SK-N-SH (cell line): ENCODE data around the gene MED12. TPM values are rescaled to one million over a fixed set of nuclear protein-coding genes. Genes with fewer than 3 reads are reported as not detected.

Experiments used
- CTCF ChIA-PET: fragments of 300-600, 350-600 bp; formaldehyde crosslinking; extraction: SDS; loops from one replicate; lab custom pipeline; 2021; lab: Yijun Ruan, JAX
- POLR2A ChIA-PET: fragments of 350-600 bp; sonication (Branson Sonifier 250); formaldehyde crosslinking; extraction: SDS; loops from one replicate; lab custom pipeline; 2020; ENCODE audit warnings: antibody characterized with exemption, inconsistent platforms; lab: Yijun Ruan, JAX
- DNase-seq: peaks from one replicate; pipeline ENCODE4 v3.0.0; 2012
- H2AFZ ChIP-seq: fragments of 200-600 bp; sonication (generic); 2 replicates; pipeline ENCODE4 v1.8.1; 2016; ENCODE audit warnings: antibody characterized with exemption, mild to moderate bottlenecking, low read depth
- H3F3A ChIP-seq: fragments of 200-600 bp; sonication (generic); replicated peaks from 2 replicates; pipeline ENCODE3; 2016; ENCODE audit warnings: antibody characterized with exemption, mild to moderate bottlenecking; ENCODE audit not compliant: insufficient read depth
- H3K27ac ChIP-seq, 2 experiments: fragments of 200-500 bp in 1 of 2; fragments of 200-600 bp in 1 of 2; sonication (Bioruptor generic) in 1 of 2; sonication (generic), shearing (Covaris generic) in 1 of 2; 2 replicates each; pipeline versions ENCODE4 v1.5.1 to v1.6.1; 2014 to 2016; ENCODE audit warnings: low read depth in 2 of 2, inconsistent platforms in 1 of 2, low read length in 1 of 2, mild to moderate bottlenecking in 1 of 2, mixed read lengths in 1 of 2
- H3K27me3 ChIP-seq: fragments of 200-600 bp; sonication (generic), shearing (Covaris generic); 2 replicates; pipeline ENCODE4 v1.6.1; 2016; ENCODE audit warnings: mixed run types; ENCODE audit not compliant: insufficient read depth
- H3K36me3 ChIP-seq, 2 experiments: fragments of 200-500 bp in 1 of 2; fragments of 200-600 bp in 1 of 2; sonication (Bioruptor generic) in 1 of 2; sonication (generic) in 1 of 2; replicated peaks in 1 of 2; 2 replicates each; pipeline versions ENCODE3 to v1.5.1; 2014 to 2016; ENCODE audit warnings: low read length in 1 of 2, mild to moderate bottlenecking in 1 of 2; ENCODE audit not compliant: insufficient read depth in 2 of 2, control insufficient read depth in 1 of 2
- H3K4me1 ChIP-seq, 2 experiments: fragments of 200-500 bp in 1 of 2; fragments of 200-600 bp in 1 of 2; sonication (Bioruptor generic) in 1 of 2; sonication (generic), shearing (Covaris generic) in 1 of 2; 2 replicates each; pipeline versions ENCODE4 v1.5.1 to v1.6.1; 2014 to 2016; ENCODE audit warnings: low read depth in 1 of 2, low read length in 1 of 2, mixed run types in 1 of 2; ENCODE audit not compliant: insufficient read depth in 2 of 2, control insufficient read depth in 1 of 2
- H3K4me2 ChIP-seq: fragments of 200-600 bp; sonication (generic), shearing (Covaris generic); 2 replicates; pipeline ENCODE4 v1.6.1; 2017; ENCODE audit warnings: mixed run types
- H3K4me3 ChIP-seq, 2 experiments: fragments of 200-500 bp in 1 of 2; fragments of 200-600 bp in 1 of 2; sonication (Bioruptor generic) in 1 of 2; sonication (generic), shearing (Covaris generic) in 1 of 2; 2 replicates each; pipeline versions ENCODE4 v1.5.1 to v1.8.1; 2014 to 2016; ENCODE audit warnings: low read depth in 2 of 2, inconsistent platforms in 1 of 2, low read length in 1 of 2, mild to moderate bottlenecking in 1 of 2, mixed read lengths in 1 of 2, moderate library complexity in 1 of 2
- H3K79me2 ChIP-seq: fragments of 200-600 bp; sonication (generic); 2 replicates; pipeline ENCODE4 v1.8.1; 2017; ENCODE audit warnings: mild to moderate bottlenecking; ENCODE audit not compliant: insufficient read depth
- H3K9ac ChIP-seq: fragments of 200-600 bp; sonication (generic); 2 replicates; pipeline ENCODE4 v1.6.1; 2017; ENCODE audit warnings: mixed run types
- H3K9me2 ChIP-seq: fragments of 200-600 bp; sonication (generic); 2 replicates; pipeline ENCODE4 v1.6.1; 2017; ENCODE audit warnings: mixed run types
- H3K9me3 ChIP-seq: fragments of 200-600 bp; sonication (generic); 2 replicates; pipeline ENCODE4 v1.6.1; 2017; ENCODE audit warnings: mixed run types, mild to moderate bottlenecking, moderate library complexity
- H4K20me1 ChIP-seq: fragments of 200-600 bp; sonication (generic); 2 replicates; pipeline ENCODE4 v1.6.1; 2017; ENCODE audit warnings: mild to moderate bottlenecking, mixed run types; ENCODE audit not compliant: insufficient read depth
- EZH2phosphoT487 ChIP-seq: fragments of 200-600 bp; sonication (generic); IDR thresholded peaks from 2 replicates; pipeline ENCODE4 v1.6.1; 2017; ENCODE audit warnings: low read depth, mixed run types, mild to moderate bottlenecking, antibody characterized with exemption, moderate library complexity, borderline replicate concordance
- FOXJ3 ChIP-seq: sonication (generic); formaldehyde crosslinking; IDR thresholded peaks from 2 replicates; pipeline ENCODE4 v1.5.1; 2020; ENCODE audit warnings: mild to moderate bottlenecking, missing genetic modification reagents
- FOXM1 ChIP-seq: IDR thresholded peaks from 2 replicates; pipeline ENCODE4 v1.4.0; 2012; ENCODE audit warnings: low read depth, mild to moderate bottlenecking
- GATA2 ChIP-seq: sonication (generic); formaldehyde crosslinking; IDR thresholded peaks from 2 replicates; pipeline ENCODE4 v1.5.0; 2020; ENCODE audit warnings: mild to moderate bottlenecking, missing genetic modification reagents
- NFIC ChIP-seq: IDR thresholded peaks from 2 replicates; pipeline ENCODE4 v1.4.0; 2012; ENCODE audit warnings: borderline replicate concordance
- POLR2AphosphoS5 ChIP-seq: IDR thresholded peaks from 2 replicates; pipeline ENCODE4 v1.6.1; 2012; ENCODE audit warnings: low read depth, low read length
- RCOR1 ChIP-seq: fragments of 150-350 bp; IDR thresholded peaks from 2 replicates; pipeline ENCODE4 v1.6.1; 2017; ENCODE audit warnings: antibody characterized with exemption, low read length
- RFX5 ChIP-seq: IDR thresholded peaks from 2 replicates; pipeline ENCODE4 v1.6.1; 2012; ENCODE audit warnings: mild to moderate bottlenecking, improper control_type of control experiment, low read length
- SIN3A ChIP-seq: IDR thresholded peaks from 2 replicates; pipeline ENCODE4 v1.6.1; 2012; ENCODE audit warnings: low read depth, mild to moderate bottlenecking, low read length, moderate library complexity, borderline replicate concordance
- TAF1 ChIP-seq: IDR thresholded peaks from 2 replicates; pipeline ENCODE4 v1.6.1; 2012; ENCODE audit warnings: low read depth, mild to moderate bottlenecking, low read length, moderate library complexity, borderline replicate concordance
- USF1 ChIP-seq: IDR thresholded peaks from 2 replicates; pipeline ENCODE4 v1.4.0; 2012; ENCODE audit warnings: low read depth, borderline replicate concordance
- YY1 ChIP-seq: IDR thresholded peaks from 2 replicates; pipeline ENCODE4 v1.4.0; 2012; ENCODE audit warnings: low read depth, mild to moderate bottlenecking
- WGBS: methylation state at CpG from one replicate; pipeline ENCODE4 v1.1.6; 2017; ENCODE audit warnings: low lambda C conversion rate; 5-methylcytosine and 5-hydroxymethylcytosine counted together
- polyA plus RNA-seq, 3 experiments: library from polyadenylated mRNA; depleted of rRNA; stranded (reverse); fragments of >200 nt; gene quantifications; 2 replicates each; pipeline ENCODE4 v1.2.3, GENCODE V29; 2012
- TF ChIP-seq, protein P1 (sequence below): IDR thresholded peaks from 2 replicates; pipeline ENCODE4 v1.6.1; 2012; ENCODE audit warnings: mild to moderate bottlenecking, low read depth, low read length, moderate library complexity
- TF ChIP-seq, protein P2 (sequence below): fragments of 200-600 bp; sonication (generic); IDR thresholded peaks from 2 replicates; pipeline ENCODE4 v1.6.1; 2017; ENCODE audit warnings: antibody characterized with exemption, mild to moderate bottlenecking, moderate library complexity

MED12 gene
- polyA plus RNA-seq, 1 of the 3 experiments (the other 2 are of a cell fraction) = 18.5 TPM

DNA sequence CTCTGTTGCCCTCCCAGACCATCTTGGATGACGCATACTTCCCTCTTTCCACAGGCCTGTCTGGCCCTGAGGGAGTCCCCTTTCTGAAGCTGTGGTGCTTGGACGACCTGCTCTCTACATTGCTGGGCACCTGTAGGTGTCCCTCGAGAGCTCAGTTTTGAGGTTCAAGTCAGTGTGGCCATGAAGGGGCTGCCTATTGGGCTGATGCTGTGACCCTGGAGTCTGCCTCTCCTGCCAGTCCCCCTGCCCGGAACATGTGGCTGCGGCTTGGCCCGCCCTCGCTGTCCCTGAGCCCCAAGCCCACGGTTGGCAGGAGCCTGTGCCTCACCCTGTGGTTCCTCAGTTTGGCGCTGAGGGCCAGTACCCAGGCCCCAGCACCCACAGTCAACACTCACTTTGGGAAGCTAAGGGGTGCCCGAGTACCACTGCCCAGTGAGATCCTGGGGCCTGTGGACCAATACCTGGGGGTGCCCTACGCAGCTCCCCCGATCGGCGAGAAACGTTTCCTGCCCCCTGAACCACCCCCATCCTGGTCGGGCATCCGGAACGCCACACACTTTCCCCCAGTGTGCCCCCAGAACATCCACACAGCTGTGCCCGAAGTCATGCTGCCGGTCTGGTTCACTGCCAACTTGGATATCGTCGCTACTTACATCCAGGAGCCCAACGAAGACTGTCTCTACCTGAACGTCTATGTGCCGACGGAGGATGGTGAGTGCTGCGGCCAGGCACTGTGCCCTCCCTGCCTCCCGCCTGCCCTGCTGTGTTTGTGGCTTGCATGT lies 29.3 kb downstream of the MED12 start:
- Histone ChIP-seq H4K20me1 (no peaks in the 10 kb centered on the region), H3K4me3 (no peak overlapping the region), H3K4me1 (peaks cover 0 to 4% of the 10 kb centered on the region in 2 experiments; a peak in 1 of 4 replicates), H2AFZ (no peak overlapping the region), H3K9me2 (no peaks in the 10 kb centered on the region), H3K36me3 (no peaks in the 10 kb centered on the region), H3F3A (peaks cover 10% of the 10 kb centered on the region), H3K4me2 (no peak overlapping the region), H3K9ac (no peak overlapping the region), H3K27ac (no peak overlapping the region), H3K27me3 (peaks cover 19% of the 10 kb centered on the region; the same call in 1 of the 2 replicates), H3K79me2 (no peaks in the 10 kb centered on the region), H3K9me3 (no peaks in the 10 kb centered on the region)
- POLR2A ChIA-PET = interaction anchor here (0.6 kb wide), 1 partner anchor 10 kb away, joined by 5 read pairs; no protein-coding TSS in a partner anchor
- TF ChIP-seq YY1 (no peak), GATA2 (no peak)
- CTCF ChIA-PET = interaction anchor here (0.7 kb wide), 1 partner anchor 39 kb away, joined by 5 read pairs; no protein-coding TSS in a partner anchor
- 54% methylated on average over 26 of the region's 28 CpGs for WGBS
- DNase-seq = no peak

DNA sequence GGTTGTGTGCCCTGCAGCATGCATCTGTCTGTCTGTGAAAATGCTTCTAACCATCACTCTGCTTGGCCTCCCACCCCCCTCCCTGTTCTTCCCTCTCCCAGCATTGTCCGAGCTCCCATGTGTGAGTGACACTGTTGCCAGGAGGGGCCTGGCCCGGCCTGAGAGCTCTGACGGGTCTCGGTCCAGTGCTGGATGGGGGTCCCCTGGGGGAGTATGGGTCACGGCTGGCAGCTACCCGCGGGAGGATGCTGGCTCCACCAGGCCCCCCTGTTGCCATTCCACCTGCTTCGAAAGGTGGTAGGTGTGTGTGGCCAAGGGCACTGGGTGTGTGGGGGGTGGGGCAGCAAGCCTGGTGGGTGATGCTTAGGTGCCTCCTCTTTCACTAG lies 29.9 kb downstream of the MED12 start:
- POLR2A ChIA-PET = interaction anchor here (0.6 to 0.7 kb wide), 2 partner anchors 11 to 154 kb away, joined by 3 to 5 read pairs; no protein-coding TSS in a partner anchor
- no peak for TF ChIP-seq RFX5
- no peak for TF ChIP-seq TAF1
- H3K4me2 ChIP-seq = no peak overlapping the region
- H3F3A ChIP-seq = peaks cover 7% of the 10 kb centered on the region
- no peak overlapping the region for H3K4me3 ChIP-seq
- no peaks in the 10 kb centered on the region for H3K79me2 ChIP-seq
- DNase-seq = no peak
- no peaks in the 10 kb centered on the region for H4K20me1 ChIP-seq
- no peak overlapping the region for H3K27ac ChIP-seq
- no CpG with 5 or more reads among the region's 8 CpGs for WGBS
- no peaks in the 10 kb centered on the region for H3K9me2 ChIP-seq
- peaks cover 0 to 4% of the 10 kb centered on the region in 2 experiments; a peak in 1 of 4 replicates for H3K4me1 ChIP-seq
- no peak overlapping the region for H3K9ac ChIP-seq
- CTCF ChIA-PET = no interaction called here
- no peak overlapping the region for H2AFZ ChIP-seq
- H3K27me3 ChIP-seq = peaks cover 23% of the 10 kb centered on the region; the same call in 1 of the 2 replicates
- no peaks in the 10 kb centered on the region for H3K36me3 ChIP-seq
- no peaks in the 10 kb centered on the region for H3K9me3 ChIP-seq

DNA sequence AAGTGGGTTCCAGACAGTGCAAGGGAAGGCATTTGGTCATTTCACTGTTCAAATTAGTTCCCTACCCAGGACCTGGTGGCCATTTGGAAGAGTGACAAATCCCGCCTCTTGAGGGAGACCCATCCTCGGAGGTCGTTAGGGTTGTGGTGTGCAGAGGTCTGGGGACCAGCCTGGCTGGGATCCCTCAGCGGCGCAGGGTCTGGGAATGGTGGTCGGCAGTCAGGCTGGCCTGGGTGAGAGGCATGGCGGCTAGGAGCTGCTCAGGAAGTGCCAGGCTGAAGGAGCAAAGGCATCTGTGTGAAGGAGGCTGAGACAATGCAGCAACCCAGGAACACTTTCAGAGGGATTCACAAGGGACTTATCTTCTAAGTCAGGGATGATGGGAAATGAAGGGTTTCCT lies 33.0 kb downstream of the MED12 start:
- Histone ChIP-seq H3K27ac (no peak overlapping the region), H3F3A (no peaks in the 10 kb centered on the region), H3K27me3 (peaks cover 35% of the 10 kb centered on the region; the same call in 1 of the 2 replicates), H3K4me3 (no peak overlapping the region), H2AFZ (no peak overlapping the region), H3K4me2 (no peak overlapping the region), H3K4me1 (no peaks in the 10 kb centered on the region; a peak in 1 of 4 replicates), H3K9me3 (no peaks in the 10 kb centered on the region), H3K36me3 (no peaks in the 10 kb centered on the region), H4K20me1 (no peaks in the 10 kb centered on the region), H3K9me2 (no peaks in the 10 kb centered on the region), H3K79me2 (no peaks in the 10 kb centered on the region), H3K9ac (no peak overlapping the region)
- ChIA-PET POLR2A (no interaction called here), CTCF (interaction anchor here (0.9 kb wide), 1 partner anchor 27 kb away, joined by 3 read pairs; no protein-coding TSS in a partner anchor)
- DNase-seq = no peak
- WGBS = 49% methylated on average over 4 of the region's 7 CpGs
- TF ChIP-seq SIN3A = no peak
- TF ChIP-seq POLR2AphosphoS5 = no peak
- TF ChIP-seq FOXJ3 (CRISPR knock-in tag) = no peak
- TF ChIP-seq, protein P1, sequence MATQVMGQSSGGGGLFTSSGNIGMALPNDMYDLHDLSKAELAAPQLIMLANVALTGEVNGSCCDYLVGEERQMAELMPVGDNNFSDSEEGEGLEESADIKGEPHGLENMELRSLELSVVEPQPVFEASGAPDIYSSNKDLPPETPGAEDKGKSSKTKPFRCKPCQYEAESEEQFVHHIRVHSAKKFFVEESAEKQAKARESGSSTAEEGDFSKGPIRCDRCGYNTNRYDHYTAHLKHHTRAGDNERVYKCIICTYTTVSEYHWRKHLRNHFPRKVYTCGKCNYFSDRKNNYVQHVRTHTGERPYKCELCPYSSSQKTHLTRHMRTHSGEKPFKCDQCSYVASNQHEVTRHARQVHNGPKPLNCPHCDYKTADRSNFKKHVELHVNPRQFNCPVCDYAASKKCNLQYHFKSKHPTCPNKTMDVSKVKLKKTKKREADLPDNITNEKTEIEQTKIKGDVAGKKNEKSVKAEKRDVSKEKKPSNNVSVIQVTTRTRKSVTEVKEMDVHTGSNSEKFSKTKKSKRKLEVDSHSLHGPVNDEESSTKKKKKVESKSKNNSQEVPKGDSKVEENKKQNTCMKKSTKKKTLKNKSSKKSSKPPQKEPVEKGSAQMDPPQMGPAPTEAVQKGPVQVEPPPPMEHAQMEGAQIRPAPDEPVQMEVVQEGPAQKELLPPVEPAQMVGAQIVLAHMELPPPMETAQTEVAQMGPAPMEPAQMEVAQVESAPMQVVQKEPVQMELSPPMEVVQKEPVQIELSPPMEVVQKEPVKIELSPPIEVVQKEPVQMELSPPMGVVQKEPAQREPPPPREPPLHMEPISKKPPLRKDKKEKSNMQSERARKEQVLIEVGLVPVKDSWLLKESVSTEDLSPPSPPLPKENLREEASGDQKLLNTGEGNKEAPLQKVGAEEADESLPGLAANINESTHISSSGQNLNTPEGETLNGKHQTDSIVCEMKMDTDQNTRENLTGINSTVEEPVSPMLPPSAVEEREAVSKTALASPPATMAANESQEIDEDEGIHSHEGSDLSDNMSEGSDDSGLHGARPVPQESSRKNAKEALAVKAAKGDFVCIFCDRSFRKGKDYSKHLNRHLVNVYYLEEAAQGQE = no peak
- TF ChIP-seq FOXM1 = no peak
- TF ChIP-seq USF1 = no peak
- TF ChIP-seq EZH2phosphoT487 = no peak
- TF ChIP-seq, protein P2, sequence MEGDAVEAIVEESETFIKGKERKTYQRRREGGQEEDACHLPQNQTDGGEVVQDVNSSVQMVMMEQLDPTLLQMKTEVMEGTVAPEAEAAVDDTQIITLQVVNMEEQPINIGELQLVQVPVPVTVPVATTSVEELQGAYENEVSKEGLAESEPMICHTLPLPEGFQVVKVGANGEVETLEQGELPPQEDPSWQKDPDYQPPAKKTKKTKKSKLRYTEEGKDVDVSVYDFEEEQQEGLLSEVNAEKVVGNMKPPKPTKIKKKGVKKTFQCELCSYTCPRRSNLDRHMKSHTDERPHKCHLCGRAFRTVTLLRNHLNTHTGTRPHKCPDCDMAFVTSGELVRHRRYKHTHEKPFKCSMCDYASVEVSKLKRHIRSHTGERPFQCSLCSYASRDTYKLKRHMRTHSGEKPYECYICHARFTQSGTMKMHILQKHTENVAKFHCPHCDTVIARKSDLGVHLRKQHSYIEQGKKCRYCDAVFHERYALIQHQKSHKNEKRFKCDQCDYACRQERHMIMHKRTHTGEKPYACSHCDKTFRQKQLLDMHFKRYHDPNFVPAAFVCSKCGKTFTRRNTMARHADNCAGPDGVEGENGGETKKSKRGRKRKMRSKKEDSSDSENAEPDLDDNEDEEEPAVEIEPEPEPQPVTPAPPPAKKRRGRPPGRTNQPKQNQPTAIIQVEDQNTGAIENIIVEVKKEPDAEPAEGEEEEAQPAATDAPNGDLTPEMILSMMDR = no peak
- TF ChIP-seq GATA2 = no peak
- TF ChIP-seq NFIC = no peak
- TF ChIP-seq RCOR1 = no peak
